ENCODE results near the gene ZNF778. TPM values are rescaled to one million over a fixed set of nuclear protein-coding genes. Genes with fewer than 3 reads are reported as not detected.

The ZNF778 gene
- polyA plus RNA-seq, 1 of the 3 experiments (the other 2 are of a cell fraction), result 10.8 TPM

- 98% methylated on average over 10 of the region's 14 CpGs for WGBS (ENCODE audit: low lambda C conversion rate)
- Histone ChIP-seq H3K79me2 (ENCODE audit: insufficient read depth) (peaks cover 15% of the 10 kb centered on the region; the same call in 1 of the 2 replicates), H3K27me3 (ENCODE audit: insufficient read depth) (no peaks in the 10 kb centered on the region), H4K20me1 (ENCODE audit: insufficient read depth) (no peaks in the 10 kb centered on the region), H3K9me2 (no peaks in the 10 kb centered on the region), H3K4me1 (ENCODE audit: control insufficient read depth in 1 of 2, insufficient read depth in 2 of 2, low read depth in 1 of 2, low read length in 1 of 2) (no peaks in the 10 kb centered on the region), H3K36me3 (replicated peaks in 1 of 2; ENCODE audit: control insufficient read depth in 1 of 2, insufficient read depth in 2 of 2, low read length in 1 of 2) (peaks cover 69 to 70% of the 10 kb centered on the region in 2 experiments), H3K4me3 (ENCODE audit: low read depth in 2 of 2, low read length in 1 of 2) (no peak overlapping the region), H3K9ac (no peak overlapping the region), H3K4me2 (no peak overlapping the region), H2AFZ (ENCODE audit: low read depth) (no peak overlapping the region), H3K9me3 (no peaks in the 10 kb centered on the region; the same call in 1 of the 2 replicates), H3F3A (replicated peaks; ENCODE audit: insufficient read depth) (no peaks in the 10 kb centered on the region), H3K27ac (ENCODE audit: low read depth in 2 of 2, low read length in 1 of 2) (no peak overlapping the region)
- no peak for TF ChIP-seq EP300 (IDR thresholded peaks at IDR 0.05; ENCODE audit: borderline replicate concordance in 1 of 2, low read depth in 1 of 2, low read length in 1 of 2)
- no peak for TF ChIP-seq IRF3 (IDR thresholded peaks at IDR 0.05; ENCODE audit: low read depth, low read length)
- no peak for TF ChIP-seq USF1 (IDR thresholded peaks at IDR 0.05; ENCODE audit: borderline replicate concordance, low read depth)
- TF ChIP-seq TAF1 (IDR thresholded peaks at IDR 0.05; ENCODE audit: borderline replicate concordance, low read depth, low read length), result no peak
- no peak for TF ChIP-seq MXI1 (IDR thresholded peaks at IDR 0.05; ENCODE audit: low read depth, low read length)
- no peak for TF ChIP-seq GABPA (IDR thresholded peaks at IDR 0.05; ENCODE audit: low read depth)
- no peak for TF ChIP-seq ELF1 (IDR thresholded peaks at IDR 0.05)
- no peak for TF ChIP-seq RXRA (IDR thresholded peaks at IDR 0.05; ENCODE audit: borderline replicate concordance, low read depth)
- no peak for TF ChIP-seq MEF2A (IDR thresholded peaks at IDR 0.05; ENCODE audit: borderline replicate concordance, low read depth)
- no peak for TF ChIP-seq EZH2phosphoT487 (IDR thresholded peaks at IDR 0.05; ENCODE audit: borderline replicate concordance, low read depth)
- no peak for TF ChIP-seq JUND (IDR thresholded peaks at IDR 0.05)
- no peak for TF ChIP-seq SMC3 (IDR thresholded peaks at IDR 0.05; ENCODE audit: low read depth, low read length)
- TF ChIP-seq MAX (IDR thresholded peaks at IDR 0.05; ENCODE audit: low read depth), result no peak
- TF ChIP-seq YY1 (IDR thresholded peaks at IDR 0.05; ENCODE audit: low read depth), result no peak
- no peak for TF ChIP-seq CHD2 (IDR thresholded peaks at IDR 0.05; ENCODE audit: low read length, partially characterized antibody)
- no peak for TF ChIP-seq TEAD4 (IDR thresholded peaks at IDR 0.05; ENCODE audit: borderline replicate concordance, insufficient read depth)
- no peak for TF ChIP-seq GATA2 (CRISPR knock-in tag; IDR thresholded peaks at IDR 0.05)
- TF ChIP-seq USF2 (IDR thresholded peaks at IDR 0.05; ENCODE audit: borderline replicate concordance, low read depth, low read length), result no peak
- no peak for TF ChIP-seq REST (IDR thresholded peaks at IDR 0.05; ENCODE audit: low read depth, low read length)
- ChIA-PET POLR2A (no interaction called here), CTCF (interaction anchor here (1.4 kb wide), 1 partner anchor 11 kb away, joined by 3 read pairs; no protein-coding TSS in a partner anchor)
- no peak for DNase-seq
Measured at GRCh38 chr16:89230255-89230654, 12.8 kb downstream of the ZNF778 start.
